ENCODE data around the gene PSMD13.
"Not testable (repeated sequence)": the region's sequence is repeated elsewhere in the genome, so short reads cannot be mapped to it uniquely, and the experiment has no call there.

Gene PSMD13

GRCh38 chr11:232783-233565, 3.8 kb upstream of the PSMD13 start:
- H3K79me2 ChIP-seq (ENCODE audit: low read length): peaks cover 19% of the 10 kb centered on the region
- no peaks in the 10 kb centered on the region; the same call in 1 of the 2 replicates for H4K20me1 ChIP-seq (ENCODE audit: insufficient read depth, low read length)
- no peak overlapping the region for H3K4me3 ChIP-seq (ENCODE audit: low read length)
- H3K9me3 ChIP-seq (ENCODE audit: insufficient read depth, low read length): no peaks in the 10 kb centered on the region
- TF ChIP-seq CTCF (IDR thresholded peaks at IDR 0.05; ENCODE audit: low read depth, low read length) (no peak), EZH2phosphoT487 (IDR thresholded peaks at IDR 0.05; ENCODE audit: low read depth) (no peak)
- H2AFZ ChIP-seq (ENCODE audit: low read depth, low read length): no peak overlapping the region
- no peak overlapping the region for H3K9ac ChIP-seq (ENCODE audit: low read length)
- no peak overlapping the region for H3K27ac ChIP-seq (ENCODE audit: low read length)
- H3K27me3 ChIP-seq (ENCODE audit: low read depth, low read length): no peaks in the 10 kb centered on the region
- H3K4me2 ChIP-seq (ENCODE audit: low read length): no peak overlapping the region
- peaks cover 10% of the 10 kb centered on the region for H3K4me1 ChIP-seq (ENCODE audit: low read length)
- no peaks in the 10 kb centered on the region for H3K36me3 ChIP-seq (replicated peaks; ENCODE audit: low read depth, low read length)

- Histone ChIP-seq H3K36me3 (replicated peaks; ENCODE audit: low read depth, low read length) (no peaks in the 10 kb centered on the region), H3K9ac (ENCODE audit: low read length) (peak overlapping the region; percentile 82), H3K4me1 (ENCODE audit: low read length) (peaks cover 15% of the 10 kb centered on the region), H3K4me3 (ENCODE audit: low read length) (peak overlapping the region; percentile 97), H3K27me3 (ENCODE audit: low read depth, low read length) (no peaks in the 10 kb centered on the region), H4K20me1 (ENCODE audit: insufficient read depth, low read length) (no peaks in the 10 kb centered on the region; the same call in 1 of the 2 replicates), H3K4me2 (ENCODE audit: low read length) (peak overlapping the region; percentile 94), H3K27ac (ENCODE audit: low read length) (no peak overlapping the region), H2AFZ (ENCODE audit: low read depth, low read length) (no peak overlapping the region), H3K9me3 (ENCODE audit: insufficient read depth, low read length) (no peaks in the 10 kb centered on the region), H3K79me2 (ENCODE audit: low read length) (peaks cover 40% of the 10 kb centered on the region)
- TF ChIP-seq CTCF (IDR thresholded peaks at IDR 0.05; ENCODE audit: low read depth, low read length) (no peak), EZH2phosphoT487 (IDR thresholded peaks at IDR 0.05; ENCODE audit: low read depth) (no peak)
Measured at GRCh38 chr11:235180-235579, 1.6 kb upstream of the PSMD13 start.

DNA sequence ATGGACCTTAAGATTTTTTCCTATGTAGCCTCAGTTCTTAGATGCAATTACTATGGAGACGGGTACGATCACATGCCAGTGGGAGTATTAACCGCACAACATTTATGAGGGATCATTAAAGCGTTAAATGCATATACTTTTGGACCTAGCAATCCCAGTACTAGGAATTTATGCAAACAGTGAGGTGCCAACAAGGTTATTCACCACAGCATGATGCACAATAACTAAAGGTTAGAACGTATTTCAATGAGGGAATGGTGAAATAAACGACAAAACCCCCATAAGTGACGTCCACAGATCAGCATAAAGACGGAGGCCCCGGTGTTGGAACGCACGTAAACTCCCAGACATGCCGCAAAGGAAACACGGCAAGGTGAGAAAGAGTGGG, 1.2 kb upstream of the PSMD13 start:
- Histone ChIP-seq H2AFZ (ENCODE audit: low read depth, low read length) (peak overlapping the region; percentile 55), H3K9ac (ENCODE audit: low read length) (peak overlapping the region; percentile 82), H3K4me3 (ENCODE audit: low read length) (peak overlapping the region; percentile 97), H3K27ac (ENCODE audit: low read length) (0 out of 2 replicates have a peak overlapping the region, but pooled peaks have one; percentile 25), H3K9me3 (ENCODE audit: insufficient read depth, low read length) (no peaks in the 10 kb centered on the region), H3K79me2 (ENCODE audit: low read length) (peaks cover 44% of the 10 kb centered on the region), H4K20me1 (ENCODE audit: insufficient read depth, low read length) (no peaks in the 10 kb centered on the region; the same call in 1 of the 2 replicates), H3K4me1 (ENCODE audit: low read length) (peaks cover 15% of the 10 kb centered on the region), H3K36me3 (replicated peaks; ENCODE audit: low read depth, low read length) (no peaks in the 10 kb centered on the region), H3K27me3 (ENCODE audit: low read depth, low read length) (no peaks in the 10 kb centered on the region), H3K4me2 (ENCODE audit: low read length) (peak overlapping the region; percentile 94)
- TF ChIP-seq CTCF (IDR thresholded peaks at IDR 0.05; ENCODE audit: low read depth, low read length) (no peak), EZH2phosphoT487 (IDR thresholded peaks at IDR 0.05; ENCODE audit: low read depth) (no peak)

DNA sequence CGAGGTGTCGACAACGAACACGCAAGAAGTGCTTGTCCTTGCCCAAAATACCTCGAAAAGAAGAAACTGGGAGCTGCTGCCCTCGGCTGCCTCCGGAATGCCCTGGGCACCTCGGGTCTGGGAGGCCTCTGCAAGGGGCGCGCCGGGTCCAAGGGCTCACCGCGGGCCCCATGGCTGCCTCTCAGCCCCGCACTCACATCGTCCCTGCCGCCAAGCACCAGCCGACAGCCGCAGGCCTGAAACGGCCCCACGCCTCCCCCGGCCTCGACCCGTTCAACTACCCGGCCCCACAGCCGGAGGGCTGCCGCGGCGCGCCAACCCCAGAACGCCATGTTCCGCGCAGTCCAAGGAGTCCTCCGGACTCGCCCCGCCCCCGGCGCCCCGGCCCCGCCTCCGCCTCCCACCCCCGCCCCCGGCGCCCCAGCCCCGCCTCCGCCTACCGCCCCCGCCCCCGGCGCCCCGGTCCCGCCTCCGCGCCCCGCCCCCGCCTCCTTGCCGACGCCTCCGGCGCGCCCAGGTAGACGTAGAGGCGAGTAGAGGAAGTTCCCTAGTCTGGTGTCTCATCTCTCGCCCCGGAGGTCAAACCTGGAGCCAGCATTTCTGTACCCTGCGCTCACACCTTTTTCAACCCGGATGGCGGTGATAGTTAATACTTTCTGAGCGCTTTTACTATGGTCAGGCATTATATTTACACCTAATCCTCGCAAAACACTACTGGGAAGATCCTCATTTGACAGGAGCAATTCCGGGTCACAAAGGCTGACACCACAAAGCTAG, 591 bp upstream of the PSMD13 start, which contains the start of gene SIRT3:
TSS of gene SIRT3 (minus strand) at position 346 of the 777 bp plus-strand sequence. CDS start at position 332, 14 bp downstream.
- peak within 1 kb of the TSS; percentile 99 for H3K9ac ChIP-seq (ENCODE audit: low read length)
- TF ChIP-seq EZH2phosphoT487 (IDR thresholded peaks at IDR 0.05; ENCODE audit: low read depth): no peak
- TF ChIP-seq CTCF (IDR thresholded peaks at IDR 0.05; ENCODE audit: low read depth, low read length): no peak
- H3K79me2 ChIP-seq (ENCODE audit: low read length): peaks cover 45% of the 10 kb centered on the region
- no peaks in the 10 kb centered on the region for H3K9me3 ChIP-seq (ENCODE audit: insufficient read depth, low read length)
- H3K27me3 ChIP-seq (ENCODE audit: low read depth, low read length): no peaks in the 10 kb centered on the region
- peaks cover 15% of the 10 kb centered on the region for H3K4me1 ChIP-seq (ENCODE audit: low read length)
- peak within 1 kb of the TSS; percentile 99 for H3K4me3 ChIP-seq (ENCODE audit: low read length)
- H2AFZ ChIP-seq (ENCODE audit: low read depth, low read length): peak within 1 kb of the TSS; percentile 97
- H3K36me3 ChIP-seq (replicated peaks; ENCODE audit: low read depth, low read length): peaks cover under 1% of the 10 kb centered on the region
- H3K27ac ChIP-seq (ENCODE audit: low read length): peak within 1 kb of the TSS; percentile 93
- no peaks in the 10 kb centered on the region; the same call in 1 of the 2 replicates for H4K20me1 ChIP-seq (ENCODE audit: insufficient read depth, low read length)
- peak within 1 kb of the TSS; percentile 94 for H3K4me2 ChIP-seq (ENCODE audit: low read length)

- not testable (repeated sequence) for H2AFZ ChIP-seq (ENCODE audit: low read depth, low read length); H3K27ac ChIP-seq (ENCODE audit: low read length); H3K9ac ChIP-seq (ENCODE audit: low read length); H3K27me3 ChIP-seq (ENCODE audit: low read depth, low read length); H3K9me3 ChIP-seq (ENCODE audit: insufficient read depth, low read length); H4K20me1 ChIP-seq (ENCODE audit: insufficient read depth, low read length)
- Histone ChIP-seq H3K79me2 (ENCODE audit: low read length) (peaks cover 58% of the 10 kb centered on the region), H3K36me3 (replicated peaks; ENCODE audit: low read depth, low read length) (peaks cover 18% of the 10 kb centered on the region), H3K4me3 (ENCODE audit: low read length) (peak overlapping the region; percentile 99), H3K4me2 (ENCODE audit: low read length) (peak overlapping the region; percentile 91), H3K4me1 (ENCODE audit: low read length) (peaks cover 15% of the 10 kb centered on the region)
Measured at GRCh38 chr11:238346-238745, 1.6 kb downstream of the PSMD13 start.

Measured in OCI-LY3 (cell line).